HCT116 (cell line): Measurements from ENCODE around the gene PCNX1. TPM values are rescaled to one million over a fixed set of nuclear protein-coding genes. Genes with fewer than 3 reads are reported as not detected.

Source experiments
- ATAC-seq: fragments of 200-7000 bp; cut with Tn5 transposase; 2 replicates; pipeline ENCODE4 v1.9.1; 2020; ENCODE audit warnings: mild to moderate bottlenecking, moderate library complexity
- BruUV-seq: library from RNA; stranded (reverse); fragments of 400-500 nt; replicated peaks from 2 replicates; lab custom pipeline; 2021; lab: Mats Ljungman, UMichigan
- CTCF ChIA-PET: fragments of 300-600 bp; sonication (Branson Sonifier 250); formaldehyde crosslinking; loops from one replicate; lab custom pipeline; 2021; ENCODE audit warnings: antibody characterized with exemption; lab: Charles Lee
- POLR2A ChIA-PET: fragments of 300-600, 350-600 bp; sonication (Branson Sonifier 250); formaldehyde crosslinking; loops from one replicate; lab custom pipeline; 2021; ENCODE audit warnings: antibody characterized with exemption; lab: Charles Lee
- RAD21 ChIA-PET, 2 experiments: fragments of 300-600 bp; sonication (Branson Sonifier 250); formaldehyde crosslinking; loops; one replicate each; lab custom pipeline; 2023; ENCODE audit warnings: low total read pairs in 2 of 2; ENCODE audit not compliant: uncharacterized antibody in 2 of 2, unreplicated experiment in 2 of 2, low non-redundant PET in 1 of 2; lab: Charles Lee
- DNase-seq: peaks from one replicate; pipeline ENCODE4 v3.0.0-alpha.2; 2010; ENCODE audit warnings: low read depth, low spot score
- H2AFZ ChIP-seq: fragments of 200-600 bp; shearing (Covaris generic), sonication (generic); 2 replicates; pipeline ENCODE4 v1.6.1; 2017; ENCODE audit warnings: low read depth, mixed run types, mixed read lengths, antibody characterized with exemption, low read length; ENCODE audit not compliant: poor library complexity, severe bottlenecking
- H3K27ac ChIP-seq: 2 replicates; pipeline ENCODE4 v1.5.1; 2012; ENCODE audit warnings: low read depth, low read length
- H3K27me3 ChIP-seq: fragments of 200-600 bp; sonication (generic); 2 replicates; pipeline ENCODE4 v1.6.1; 2016; ENCODE audit warnings: mixed run types, low read length, mixed read lengths; ENCODE audit not compliant: insufficient read depth
- H3K36me3 ChIP-seq, 2 experiments: fragments of 200-500 bp in 1 of 2; fragments of 200-600 bp in 1 of 2; sonication (Bioruptor generic) in 1 of 2; sonication (generic) in 1 of 2; 2 replicates each; pipeline versions ENCODE4 v1.5.1 to v1.6.1; 2014 to 2016; ENCODE audit warnings: low read length in 2 of 2, inconsistent platforms in 1 of 2, mixed read lengths in 1 of 2, mixed run types in 1 of 2; ENCODE audit not compliant: insufficient read depth in 2 of 2, control insufficient read depth in 1 of 2
- H3K4me1 ChIP-seq, 2 experiments: fragments of 200-600 bp in 1 of 2; sonication (generic) in 1 of 2; 2 replicates each; pipeline versions ENCODE4 v1.5.1 to v1.6.1; 2012 to 2017; ENCODE audit warnings: low read length in 2 of 2, inconsistent platforms in 1 of 2, mild to moderate bottlenecking in 1 of 2, mixed read lengths in 1 of 2, mixed run types in 1 of 2, moderate library complexity in 1 of 2; ENCODE audit not compliant: insufficient read depth in 2 of 2, control insufficient read depth in 1 of 2
- H3K4me2 ChIP-seq: fragments of 200-600 bp; sonication (generic); 2 replicates; pipeline ENCODE4 v1.6.1; 2017; ENCODE audit warnings: mixed run types, low read length, mixed read lengths
- H3K4me3 ChIP-seq, 2 experiments: fragments of 200-600 bp in 1 of 2; sonication (generic) in 1 of 2; replicated peaks in 1 of 2; 2 replicates each; pipeline ENCODE4 v1.5.1; 2011 to 2016; ENCODE audit warnings: low read length in 2 of 2, control low read depth in 1 of 2, low read depth in 1 of 2, mild to moderate bottlenecking in 1 of 2, mixed read lengths in 1 of 2, mixed run types in 1 of 2
- H3K79me2 ChIP-seq: fragments of 200-600 bp; sonication (generic); 2 replicates; pipeline ENCODE4 v1.6.1; 2017; ENCODE audit warnings: mild to moderate bottlenecking, mixed run types, low read length, moderate library complexity, mixed read lengths; ENCODE audit not compliant: insufficient read depth
- H3K9ac ChIP-seq: fragments of 200-600 bp; sonication (generic); 2 replicates; pipeline ENCODE4 v1.6.1; 2016; ENCODE audit warnings: low read length, mixed read lengths
- H3K9me2 ChIP-seq: fragments of 200-600 bp; sonication (generic), shearing (Covaris generic); 2 replicates; pipeline ENCODE4 v1.6.1; 2017; ENCODE audit warnings: mixed run types, mild to moderate bottlenecking, moderate library complexity; ENCODE audit not compliant: insufficient read depth
- H3K9me3 ChIP-seq, 2 experiments: fragments of 200-500 bp in 1 of 2; fragments of 200-600 bp in 1 of 2; sonication (Bioruptor generic) in 1 of 2; sonication (generic) in 1 of 2; 2 replicates each; pipeline ENCODE4 v1.6.1; 2014 to 2017; ENCODE audit warnings: low read length in 2 of 2, mixed read lengths in 2 of 2, inconsistent platforms in 1 of 2, low read depth in 1 of 2, mild to moderate bottlenecking in 1 of 2, mixed run types in 1 of 2, moderate library complexity in 1 of 2; ENCODE audit not compliant: control insufficient read depth in 1 of 2, insufficient read depth in 1 of 2
- H4K20me1 ChIP-seq: fragments of 200-600 bp; sonication (generic), shearing (Covaris generic); 2 replicates; pipeline ENCODE4 v1.6.1; 2017; ENCODE audit warnings: mixed run types, mild to moderate bottlenecking, moderate library complexity; ENCODE audit not compliant: insufficient read depth
- ATF3 ChIP-seq: IDR thresholded peaks from 2 replicates; pipeline ENCODE4 v1.6.1; 2012
- EGR1 ChIP-seq: IDR thresholded peaks from 2 replicates; pipeline ENCODE4 v1.6.1; 2012; ENCODE audit warnings: low read depth
- EZH2phosphoT487 ChIP-seq: fragments of 200-600 bp; IDR thresholded peaks from 2 replicates; pipeline ENCODE4 v1.6.1; 2018; ENCODE audit warnings: antibody characterized with exemption, borderline replicate concordance
- MAX ChIP-seq: IDR thresholded peaks from 2 replicates; pipeline ENCODE4 v1.6.1; 2012
- POLR2AphosphoS5 ChIP-seq: IDR thresholded peaks from 2 replicates; pipeline ENCODE4 v1.6.1; 2011; ENCODE audit warnings: mild to moderate bottlenecking, low read depth, low read length, moderate library complexity
- RAD21 ChIP-seq: IDR thresholded peaks from 2 replicates; pipeline ENCODE4 v1.6.1; 2012; ENCODE audit warnings: low read depth, mild to moderate bottlenecking
- REST ChIP-seq: IDR thresholded peaks from 2 replicates; pipeline ENCODE4 v1.6.1; 2012; ENCODE audit warnings: low read depth
- YY1 ChIP-seq: IDR thresholded peaks from 2 replicates; pipeline ENCODE4 v1.6.1; 2011; ENCODE audit warnings: low read length, low read depth, moderate library complexity, mild to moderate bottlenecking; ENCODE audit not compliant: insufficient replicate concordance; ENCODE audit errors: extremely low read depth
- ZFX ChIP-seq: fragments of 450-650 bp; IDR thresholded peaks from 2 replicates; pipeline ENCODE4 v1.6.1; 2017
- intact Hi-C: fragments of 100-400 bp; cut with micrococcal nuclease; formaldehyde crosslinking; loops from 2 replicates; pipeline ENCODE4 v1.10.0; 2022
- total RNA-seq: library from RNA; stranded (reverse); gene quantifications from one replicate; pipeline ENCODE4 v1.2.1, GENCODE V29; 2021; ENCODE audit not compliant: unreplicated experiment

The PCNX1 gene
- total RNA-seq, 1 experiment from 2014 or later: 52.2 TPM

- BruUV-seq: no TSS peak
- RAD21 ChIA-PET: no interaction called here
- H3K9me2 ChIP-seq: no peaks in the 10 kb centered on the region
- peaks cover 9 to 30% of the 10 kb centered on the region in 2 experiments for H3K4me1 ChIP-seq
- no peaks in the 10 kb centered on the region for H3K27me3 ChIP-seq
- H3K9ac ChIP-seq: peak overlapping the region; percentile 80
- DNase-seq (no peak), ATAC-seq (peak; percentile 12)
- peaks cover 53% of the 10 kb centered on the region for H3K79me2 ChIP-seq
- intact Hi-C loops: loop anchor here (5.0 kb wide), 2 partner anchors 49 to 86 kb away; no protein-coding TSS in a partner anchor
- no peaks in the 10 kb centered on the region for H3K9me3 ChIP-seq
- POLR2A ChIA-PET: no interaction called here
- CTCF ChIA-PET: interaction anchor here (1.5 to 1.7 kb wide), 2 partner anchors 17 to 99 kb away, joined by 5 to 11 read pairs; partner anchors contain the start of gene MAP3K9
- H2AFZ ChIP-seq: no peak overlapping the region
- peak overlapping the region; percentile 71 for H3K4me2 ChIP-seq
- peak overlapping the region; percentile 74 for H3K27ac ChIP-seq
- no peaks in the 10 kb centered on the region for H3K36me3 ChIP-seq
- peak overlapping the region; percentile 61 to 75 for H3K4me3 ChIP-seq
- H4K20me1 ChIP-seq: 0 out of 2 replicates have a peak, but pooled peaks cover 7% of the 10 kb centered on the region
- TF ChIP-seq EGR1 (peak; percentile 66; the same call in 1 of the 2 replicates), RAD21 (no peak), ZFX (peak; percentile 71)
Observed at GRCh38 chr14:70907996-70908934, 1.0 kb downstream of the PCNX1 start.

GRCh38 chr14:70908935-70909641 lies 1.8 kb downstream of the PCNX1 start:
- ATAC-seq: no peak
- CTCF ChIA-PET: no interaction called here
- DNase-seq: no peak
- TSS peak; percentile 67 for BruUV-seq
- intact Hi-C loops: loop anchor here (5.0 kb wide), 2 partner anchors 48 to 87 kb away; no protein-coding TSS in a partner anchor
- Histone ChIP-seq H3K27ac (peak overlapping the region; percentile 74; the same call in 1 of the 2 replicates), H3K4me3 (peak overlapping the region; percentile 61 to 75), H4K20me1 (0 out of 2 replicates have a peak, but pooled peaks cover 7% of the 10 kb centered on the region), H3K9me2 (no peaks in the 10 kb centered on the region), H3K36me3 (no peaks in the 10 kb centered on the region), H3K79me2 (peaks cover 61% of the 10 kb centered on the region), H3K4me2 (peak overlapping the region; percentile 71), H2AFZ (no peak overlapping the region), H3K4me1 (peaks cover 9 to 30% of the 10 kb centered on the region in 2 experiments), H3K9me3 (no peaks in the 10 kb centered on the region), H3K27me3 (no peaks in the 10 kb centered on the region), H3K9ac (peak overlapping the region; percentile 80)
- RAD21 ChIA-PET: no interaction called here
- POLR2A ChIA-PET: no interaction called here
- TF ChIP-seq ATF3 (no peak), YY1 (no peak), POLR2AphosphoS5 (no peak), REST (no peak), MAX (no peak), EZH2phosphoT487 (no peak), RAD21 (no peak)
